H54 (cell line): ENCODE results near the gene AP5M1.
"Not testable (repeated sequence)": the region's sequence is repeated elsewhere in the genome, so short reads cannot be mapped to it uniquely, and the experiment has no call there.

Source experiments
- DNase-seq: peaks from one replicate; pipeline ENCODE4 v3.0.0; 2011; ENCODE audit warnings: low spot score, mixed read lengths; ENCODE audit not compliant: insufficient read length
- FAIRE-seq: peaks from 3 replicates; lab custom pipeline; 2011; peaks lifted over from hg19 to GRCh38; lab: Jason Lieb, UNC
- POLR2A ChIP-seq: IDR thresholded peaks from 2 replicates; pipeline ENCODE4 v1.6.1; 2011; ENCODE audit warnings: low read depth, mild to moderate bottlenecking, low read length

The AP5M1 gene

GRCh38 chr14:57268161-57269069 is at the start of gene AP5M1, which contains the start of gene EXOC5:
Gene AP5M1 (plus strand): TSS chr14:57268971. CDS start chr14:57269315, 344 bp downstream.
Gene EXOC5 (minus strand): TSS chr14:57268905. CDS start chr14:57268648, 257 bp downstream.
- DNase-seq (peak; percentile 40), FAIRE-seq (no peak)
- peak; percentile 53; the same call in 1 of the 2 replicates for TF ChIP-seq POLR2A

- FAIRE-seq = no peak
Measured at GRCh38 chr14:57221931-57222330, 46.8 kb upstream of the AP5M1 start.

GRCh38 chr14:57227083-57227482 is 41.7 kb upstream of the AP5M1 start:
- no peak for TF ChIP-seq POLR2A
- FAIRE-seq (no peak), DNase-seq (no peak)

More at GRCh38 chr14:57221931-57222330, 46.8 kb upstream of the AP5M1 start:
- TF ChIP-seq POLR2A = no peak
- DNase-seq = no peak

GRCh38 chr14:57228320-57228719 is 40.5 kb upstream of the AP5M1 start:
- FAIRE-seq, DNase-seq: not testable (repeated sequence)

- no peak for FAIRE-seq
Measured at GRCh38 chr14:57232006-57232405, 36.8 kb upstream of the AP5M1 start.

GRCh38 chr14:57240115-57240514 is 28.7 kb upstream of the AP5M1 start:
- FAIRE-seq, DNase-seq: not testable (repeated sequence)

More at GRCh38 chr14:57232006-57232405, 36.8 kb upstream of the AP5M1 start:
- DNase-seq = no peak
- no peak for TF ChIP-seq POLR2A

GRCh38 chr14:57243320-57243719 is 25.5 kb upstream of the AP5M1 start:
- TF ChIP-seq POLR2A = no peak
- FAIRE-seq (no peak), DNase-seq (no peak)

GRCh38 chr14:57244106-57244505 is 24.7 kb upstream of the AP5M1 start:
- DNase-seq (no peak), FAIRE-seq (no peak)
- TF ChIP-seq POLR2A = no peak

- DNase-seq (no peak), FAIRE-seq (no peak)
- TF ChIP-seq POLR2A = no peak
Measured at GRCh38 chr14:57245941-57246340, 22.8 kb upstream of the AP5M1 start.

- TF ChIP-seq POLR2A = no peak
- no peak for DNase-seq
- no peak for FAIRE-seq
Measured at GRCh38 chr14:57246933-57247657, 21.7 kb upstream of the AP5M1 start.

- no peak for DNase-seq
- TF ChIP-seq POLR2A = no peak
- no peak for FAIRE-seq
Measured at GRCh38 chr14:57254884-57255283, 13.9 kb upstream of the AP5M1 start.

GRCh38 chr14:57258221-57258620 is 10.6 kb upstream of the AP5M1 start:
- not testable (repeated sequence) for FAIRE-seq, DNase-seq

- FAIRE-seq (no peak), DNase-seq (no peak)
- no peak for TF ChIP-seq POLR2A
Measured at GRCh38 chr14:57259672-57260071, 9.1 kb upstream of the AP5M1 start.

- TF ChIP-seq POLR2A = no peak
- no peak for DNase-seq
- FAIRE-seq = no peak
Measured at GRCh38 chr14:57261604-57262003, 7.2 kb upstream of the AP5M1 start.
